ENCODE results near the gene CORIN.

The CORIN gene

GRCh38 chr4:47654972-47655693, 182.7 kb downstream of the CORIN start:
- H3K27me3 ChIP-seq (ENCODE audit: insufficient read depth, low read length, poor library complexity), result no peaks in the 10 kb centered on the region
- no peak overlapping the region for H3K4me2 ChIP-seq (ENCODE audit: insufficient read depth, low read length)
- TF ChIP-seq CTCF (IDR thresholded peaks at IDR 0.05; ENCODE audit: borderline replicate concordance, extremely low read depth, low read length, poor library complexity, severe bottlenecking) (no peak), EZH2 (IDR thresholded peaks at IDR 0.05; ENCODE audit: borderline replicate concordance, low read depth, low read length, severe bottlenecking) (no peak)
- no peaks in the 10 kb centered on the region for H3K36me3 ChIP-seq (ENCODE audit: insufficient read depth, low read length)
- no peak overlapping the region for H3K27ac ChIP-seq (ENCODE audit: low read length)
- H3K79me2 ChIP-seq (ENCODE audit: insufficient read depth, low read length), result no peaks in the 10 kb centered on the region
- H2AFZ ChIP-seq (ENCODE audit: low read depth, low read length), result no peak overlapping the region
- no peak overlapping the region for H3K9ac ChIP-seq (ENCODE audit: low read depth, low read length)
- no peaks in the 10 kb centered on the region for H3K4me1 ChIP-seq (ENCODE audit: insufficient read depth, low read length)
- no peak overlapping the region for H3K4me3 ChIP-seq (ENCODE audit: low read depth in 1 of 2, low read length in 2 of 2)
- DNase-seq (no peak), ATAC-seq (ENCODE audit: insufficient read depth, low read depth) (no peak)
- H3K9me3 ChIP-seq (ENCODE audit: insufficient read depth, low read length, severe bottlenecking), result no peaks in the 10 kb centered on the region
- H4K20me1 ChIP-seq (ENCODE audit: insufficient read depth, low read length), result no peaks in the 10 kb centered on the region

GRCh38 chr4:47652092-47652491, 185.8 kb downstream of the CORIN start:
- Histone ChIP-seq H3K79me2 (ENCODE audit: insufficient read depth, low read length) (no peaks in the 10 kb centered on the region), H3K36me3 (ENCODE audit: insufficient read depth, low read length) (no peaks in the 10 kb centered on the region), H3K9me3 (ENCODE audit: insufficient read depth, low read length, severe bottlenecking) (no peaks in the 10 kb centered on the region), H4K20me1 (ENCODE audit: insufficient read depth, low read length) (no peaks in the 10 kb centered on the region), H3K27me3 (ENCODE audit: insufficient read depth, low read length, poor library complexity) (no peaks in the 10 kb centered on the region), H2AFZ (ENCODE audit: low read depth, low read length) (no peak overlapping the region), H3K9ac (ENCODE audit: low read depth, low read length) (no peak overlapping the region), H3K4me3 (ENCODE audit: low read depth in 1 of 2, low read length in 2 of 2) (no peak overlapping the region), H3K4me2 (ENCODE audit: insufficient read depth, low read length) (no peak overlapping the region), H3K27ac (ENCODE audit: low read length) (no peak overlapping the region), H3K4me1 (ENCODE audit: insufficient read depth, low read length) (no peaks in the 10 kb centered on the region)
- DNase-seq (no peak), ATAC-seq (ENCODE audit: insufficient read depth, low read depth) (no peak)
- TF ChIP-seq CTCF (IDR thresholded peaks at IDR 0.05; ENCODE audit: borderline replicate concordance, extremely low read depth, low read length, poor library complexity, severe bottlenecking), result no peak

- H4K20me1 ChIP-seq (ENCODE audit: insufficient read depth, low read length), result no peaks in the 10 kb centered on the region
- DNase-seq, result no peak
- H3K4me1 ChIP-seq (ENCODE audit: insufficient read depth, low read length), result no peaks in the 10 kb centered on the region
- H3K9ac ChIP-seq (ENCODE audit: low read depth, low read length), result no peak overlapping the region
- no peaks in the 10 kb centered on the region for H3K9me3 ChIP-seq (ENCODE audit: insufficient read depth, low read length, severe bottlenecking)
- no peaks in the 10 kb centered on the region for H3K79me2 ChIP-seq (ENCODE audit: insufficient read depth, low read length)
- TF ChIP-seq EZH2 (IDR thresholded peaks at IDR 0.05; ENCODE audit: borderline replicate concordance, low read depth, low read length, severe bottlenecking) (no peak), CTCF (IDR thresholded peaks at IDR 0.05; ENCODE audit: borderline replicate concordance, extremely low read depth, low read length, poor library complexity, severe bottlenecking) (no peak)
- H3K4me3 ChIP-seq (ENCODE audit: low read depth in 1 of 2, low read length in 2 of 2), result no peak overlapping the region
- H3K36me3 ChIP-seq (ENCODE audit: insufficient read depth, low read length), result no peaks in the 10 kb centered on the region
- H3K27me3 ChIP-seq (ENCODE audit: insufficient read depth, low read length, poor library complexity), result no peaks in the 10 kb centered on the region
- no peak overlapping the region for H3K4me2 ChIP-seq (ENCODE audit: insufficient read depth, low read length)
- H2AFZ ChIP-seq (ENCODE audit: low read depth, low read length), result no peak overlapping the region
- H3K27ac ChIP-seq (ENCODE audit: low read length), result no peak overlapping the region
- no peak for ATAC-seq (ENCODE audit: insufficient read depth, low read depth)
Measured at GRCh38 chr4:47651231-47651630, 186.6 kb downstream of the CORIN start.

Measured in DND-41 (cell line).